GM12801 (cell line): ENCODE results near the gene NTRK3.

Experiments used
- TF ChIP-seq, protein P1 (sequence below): IDR thresholded peaks from one replicate; pipeline ENCODE4 v1.5.1; 2011; ENCODE audit warnings: control low read depth; ENCODE audit not compliant: insufficient read length; ENCODE audit errors: extremely low read depth

NTRK3 gene

DNA sequence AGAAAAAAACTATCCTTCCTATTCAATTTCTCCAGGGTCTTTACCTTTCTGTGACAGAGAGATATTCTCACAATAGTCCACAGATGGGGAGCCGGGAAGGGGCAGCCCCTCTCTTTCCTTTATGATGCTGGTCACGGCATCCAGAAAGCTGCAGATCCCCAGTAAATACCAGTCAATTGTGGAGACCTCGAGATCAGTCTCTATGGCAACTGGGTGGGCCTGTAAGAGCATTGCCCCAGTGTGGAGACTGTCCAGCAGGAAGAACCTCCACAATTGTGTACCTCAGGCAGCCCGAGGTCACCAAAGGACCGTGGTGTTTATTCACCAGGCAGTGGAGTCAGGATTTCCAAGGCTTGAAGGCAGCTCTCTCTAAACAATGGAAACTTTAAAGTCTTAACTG is 291.2 kb downstream of the NTRK3 start:
- TF ChIP-seq, protein P1, sequence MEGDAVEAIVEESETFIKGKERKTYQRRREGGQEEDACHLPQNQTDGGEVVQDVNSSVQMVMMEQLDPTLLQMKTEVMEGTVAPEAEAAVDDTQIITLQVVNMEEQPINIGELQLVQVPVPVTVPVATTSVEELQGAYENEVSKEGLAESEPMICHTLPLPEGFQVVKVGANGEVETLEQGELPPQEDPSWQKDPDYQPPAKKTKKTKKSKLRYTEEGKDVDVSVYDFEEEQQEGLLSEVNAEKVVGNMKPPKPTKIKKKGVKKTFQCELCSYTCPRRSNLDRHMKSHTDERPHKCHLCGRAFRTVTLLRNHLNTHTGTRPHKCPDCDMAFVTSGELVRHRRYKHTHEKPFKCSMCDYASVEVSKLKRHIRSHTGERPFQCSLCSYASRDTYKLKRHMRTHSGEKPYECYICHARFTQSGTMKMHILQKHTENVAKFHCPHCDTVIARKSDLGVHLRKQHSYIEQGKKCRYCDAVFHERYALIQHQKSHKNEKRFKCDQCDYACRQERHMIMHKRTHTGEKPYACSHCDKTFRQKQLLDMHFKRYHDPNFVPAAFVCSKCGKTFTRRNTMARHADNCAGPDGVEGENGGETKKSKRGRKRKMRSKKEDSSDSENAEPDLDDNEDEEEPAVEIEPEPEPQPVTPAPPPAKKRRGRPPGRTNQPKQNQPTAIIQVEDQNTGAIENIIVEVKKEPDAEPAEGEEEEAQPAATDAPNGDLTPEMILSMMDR: no peak

DNA sequence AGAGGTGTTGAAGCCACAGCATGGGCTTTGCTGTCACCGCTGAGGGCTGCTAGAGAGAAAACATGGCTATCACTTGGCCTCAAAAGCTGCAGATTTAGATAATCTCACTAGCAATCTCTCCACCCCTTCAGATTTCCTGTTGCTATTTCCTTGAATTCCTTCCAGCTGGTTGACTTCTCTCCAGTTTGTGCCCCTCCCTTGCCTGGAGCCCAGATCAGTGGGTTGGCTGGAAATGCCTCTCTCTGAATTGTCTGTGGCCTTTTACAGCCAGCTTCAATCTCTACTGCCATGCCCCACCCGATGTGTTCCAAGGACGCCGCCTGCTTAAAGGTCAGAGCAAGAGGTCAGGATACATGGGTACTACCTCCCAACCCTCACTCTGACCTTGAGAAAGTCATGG is 294.1 kb downstream of the NTRK3 start:
- TF ChIP-seq, protein P1: no peak

DNA sequence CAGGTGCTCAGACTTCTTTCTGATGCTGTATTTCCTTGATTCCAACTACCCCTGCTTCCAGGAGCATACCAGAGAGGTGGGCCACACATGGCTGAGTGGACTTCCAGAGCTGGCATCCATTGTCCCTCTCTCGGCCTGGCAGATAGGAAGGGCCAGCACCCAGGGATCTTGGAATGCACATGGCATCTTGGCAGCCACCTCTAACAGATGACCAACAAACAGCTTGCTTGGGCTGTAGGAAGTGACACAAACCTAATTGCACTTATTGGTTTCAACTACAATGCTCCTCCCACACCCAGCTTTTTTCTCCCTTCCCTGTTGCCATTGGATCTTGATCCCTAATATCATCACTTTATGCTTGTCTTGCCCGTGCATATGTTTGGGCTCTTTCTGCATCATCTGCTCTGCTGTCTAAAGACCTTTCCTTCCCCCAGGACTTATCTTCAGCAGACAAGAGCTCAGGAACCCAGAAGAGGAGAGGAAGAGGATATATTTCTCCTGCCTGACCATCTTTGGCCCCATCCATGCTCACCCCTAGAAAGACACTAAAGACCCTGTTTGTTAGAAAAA is 294.6 kb downstream of the NTRK3 start:
- TF ChIP-seq, protein P1: no peak

DNA sequence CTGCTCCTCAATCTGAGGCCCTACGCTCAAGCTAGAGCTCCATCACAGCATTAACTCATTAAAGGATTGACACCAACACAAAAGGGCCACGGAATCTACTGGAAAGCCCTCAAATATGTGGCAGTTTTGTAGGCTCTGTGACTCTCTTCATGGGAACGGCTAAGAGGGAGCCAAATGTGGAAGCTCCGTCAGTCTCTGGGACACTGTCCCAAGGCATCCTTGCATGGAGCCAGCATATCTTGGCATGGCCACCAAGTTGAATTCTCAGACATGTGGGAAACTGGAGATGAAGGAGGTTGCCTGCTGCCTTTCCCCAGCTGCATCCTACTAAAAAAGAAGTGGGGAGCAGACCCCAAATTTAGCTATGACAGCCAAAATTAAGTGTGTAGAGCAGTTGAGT is 296.9 kb downstream of the NTRK3 start:
- TF ChIP-seq, protein P1: no peak

DNA sequence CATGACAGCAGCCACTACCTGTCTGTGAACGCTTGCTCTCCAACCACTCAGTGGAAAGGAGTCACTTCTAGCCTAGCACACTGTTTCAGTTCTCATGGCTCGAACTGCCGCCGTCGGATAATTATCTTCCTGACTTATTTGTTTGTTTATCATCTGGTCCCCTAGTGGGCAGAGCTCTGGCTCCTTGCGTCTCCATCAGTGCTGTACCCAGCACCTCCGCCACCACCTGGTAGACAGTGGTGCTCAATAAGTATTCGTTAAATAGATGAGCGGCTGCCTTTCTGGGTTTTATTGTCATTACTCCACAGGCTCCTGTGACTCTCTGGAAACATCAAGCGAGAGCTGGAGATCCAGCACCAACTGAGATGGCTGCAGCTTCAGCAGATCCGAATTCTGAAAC is 297.5 kb downstream of the NTRK3 start:
- TF ChIP-seq, protein P1: no peak

DNA sequence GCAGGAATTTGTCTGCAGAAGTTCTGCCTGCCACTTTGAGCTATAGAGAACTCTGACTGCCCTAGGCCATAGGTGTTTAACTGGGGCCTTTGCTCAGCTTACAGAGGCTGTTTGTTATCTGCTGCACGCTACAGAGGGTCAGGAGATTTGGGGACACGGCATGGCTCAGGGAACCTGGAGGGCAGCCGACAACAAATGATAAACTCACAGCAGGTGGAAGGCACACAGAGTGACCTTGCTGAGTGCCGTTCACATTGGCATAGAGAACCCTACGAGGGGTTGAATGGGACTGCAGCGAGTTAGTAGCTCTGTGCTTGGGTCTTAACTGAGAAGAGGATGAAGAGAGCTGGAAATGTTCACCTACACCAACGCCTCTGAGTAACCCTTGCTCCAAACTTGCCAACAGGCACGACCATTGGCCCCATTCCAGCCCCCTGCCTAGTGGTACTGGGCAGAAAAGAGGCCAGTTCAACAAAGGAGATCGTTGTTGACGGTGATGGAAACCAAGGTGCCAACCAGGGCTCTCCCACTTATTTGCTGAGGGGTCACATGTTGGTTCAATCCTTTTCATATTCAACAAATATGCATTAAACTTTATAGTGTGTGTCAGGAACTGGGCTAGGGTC is 301.1 kb downstream of the NTRK3 start:
- TF ChIP-seq, protein P1: no peak

DNA sequence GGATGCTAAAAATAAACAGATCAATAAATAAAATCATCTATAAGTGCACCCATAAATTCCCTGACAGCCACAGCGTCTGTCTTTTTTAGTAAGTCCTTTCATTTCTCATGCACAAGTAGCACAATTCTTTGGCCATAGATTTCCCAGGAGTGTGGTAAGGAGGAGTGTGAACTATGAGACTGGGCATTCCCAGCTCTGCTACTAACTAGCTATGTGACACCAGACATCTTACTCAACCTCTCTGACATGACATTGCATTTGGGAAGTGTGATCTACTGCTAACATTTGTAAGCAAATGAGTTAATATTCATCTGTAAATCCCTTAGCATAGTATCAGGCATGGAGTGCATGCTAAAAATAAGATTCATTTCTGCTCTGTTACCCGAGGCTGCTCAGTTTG is 301.7 kb downstream of the NTRK3 start:
- TF ChIP-seq, protein P1: no peak
